HG02678 (cell line): ENCODE data around the gene MAK.
A peak's percentile ranks its signal among the peaks of the same experiment; 100 is the strongest.
"Not testable (repeated sequence)": the region's sequence is repeated elsewhere in the genome, so short reads cannot be mapped to it uniquely, and the experiment has no call there.

ENCODE experiments used
- ATAC-seq: cut with Tn5 transposase; IDR thresholded peaks from one replicate; pipeline ENCODE4 v1.9.1; 2021; ENCODE audit warnings: mild to moderate bottlenecking, moderate library complexity; ENCODE audit not compliant: unreplicated experiment

Gene MAK

DNA sequence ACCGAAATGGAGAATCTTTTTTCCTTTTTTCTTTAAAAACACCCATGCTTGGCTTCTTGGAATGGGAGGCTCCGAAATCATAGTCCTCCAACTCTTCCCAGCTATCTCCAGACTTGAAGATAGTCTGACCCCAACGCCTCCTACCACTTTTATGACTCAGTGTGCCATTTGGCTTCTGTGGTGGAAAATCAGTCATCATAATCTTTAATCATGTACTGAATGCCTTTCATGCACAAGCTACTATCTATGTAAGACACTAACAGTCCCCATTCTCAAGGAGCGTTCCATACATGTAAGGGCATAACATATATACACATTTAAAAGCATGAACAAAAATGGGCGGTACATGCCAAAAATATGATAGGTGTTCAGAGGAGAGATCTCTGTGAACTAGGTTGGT is 46.7 kb downstream of the MAK start:
- no peak for ATAC-seq

DNA sequence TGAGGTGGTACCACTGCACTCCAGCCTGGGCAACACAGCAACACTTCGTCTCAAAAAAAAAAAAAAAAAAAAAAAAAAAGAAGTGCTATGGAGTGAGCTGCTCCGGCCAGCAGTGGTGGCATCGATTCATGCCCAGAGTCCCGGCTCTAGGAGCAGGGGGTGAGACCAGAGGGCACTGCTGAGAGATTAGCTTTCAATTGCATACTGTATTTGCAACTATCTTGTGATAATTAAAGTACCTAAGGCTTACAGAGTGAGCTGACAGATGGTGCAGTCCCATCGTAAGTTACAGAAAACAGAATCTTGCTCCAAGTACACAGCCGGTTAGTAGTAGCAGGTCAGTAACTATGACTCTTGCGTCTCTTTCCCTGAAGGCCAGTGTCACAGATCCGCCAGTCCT is 59.3 kb downstream of the MAK start:
- no peak for ATAC-seq

DNA sequence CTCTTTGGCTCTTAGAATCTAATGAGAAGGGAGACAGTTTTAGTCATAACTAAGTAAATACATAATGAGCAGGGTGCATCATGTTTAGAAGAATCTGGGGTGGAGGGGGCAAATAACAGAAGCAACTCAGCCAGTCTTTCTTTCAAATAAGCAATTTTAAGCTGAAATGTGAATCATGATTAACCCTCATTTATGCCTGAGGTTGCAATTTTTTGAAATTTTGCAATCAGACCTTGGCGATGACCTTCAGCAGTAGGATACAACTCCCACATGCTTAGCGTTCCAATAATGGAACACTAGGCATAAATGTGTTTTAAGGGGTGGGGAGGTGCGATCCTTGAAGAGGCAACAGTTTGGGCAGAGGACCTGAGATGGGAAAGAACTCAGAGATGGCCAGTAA is 60.1 kb downstream of the MAK start:
- ATAC-seq, result no peak

GRCh38 chr6:10771371-10771894 is 66.9 kb downstream of the MAK start:
- ATAC-seq, result no peak

DNA sequence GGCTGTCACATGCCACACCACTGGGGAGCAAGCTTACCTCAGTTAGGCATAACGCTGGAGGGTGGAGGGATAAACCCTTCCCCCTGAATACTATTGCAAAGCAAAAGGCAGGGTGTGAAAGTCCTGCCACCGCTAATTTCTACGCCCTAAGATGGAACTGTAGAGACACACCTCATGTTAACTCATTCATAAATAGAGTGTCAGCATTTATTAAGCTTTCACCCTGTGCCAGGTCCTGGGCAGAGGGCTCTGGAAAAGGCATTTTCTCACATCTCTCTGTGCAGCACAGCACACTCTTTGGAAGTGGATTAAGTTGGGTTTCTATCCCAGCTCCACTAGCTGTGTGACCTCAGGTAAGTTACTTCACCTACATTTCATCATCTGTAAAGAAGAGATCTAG is 68.9 kb downstream of the MAK start:
- no peak for ATAC-seq

DNA sequence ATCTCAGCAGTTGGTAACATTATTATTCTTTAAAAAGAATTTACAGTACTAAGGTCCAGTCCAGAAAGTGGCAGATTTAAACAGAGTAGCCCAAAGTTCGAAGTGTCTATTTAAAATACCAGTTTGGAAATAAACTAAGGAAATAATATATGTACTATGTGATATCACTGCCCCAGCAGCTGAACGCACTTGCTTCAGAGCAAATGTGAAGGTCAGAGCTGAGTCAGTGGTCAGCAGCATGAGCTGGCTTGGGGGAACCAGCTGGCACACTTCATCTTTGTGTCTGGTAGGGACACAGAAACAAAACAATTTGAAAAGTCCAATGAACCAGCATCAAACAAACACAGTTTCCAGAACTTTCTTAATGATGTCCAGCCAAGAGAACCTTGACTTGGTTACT is 75.3 kb downstream of the MAK start:
- no peak for ATAC-seq

DNA sequence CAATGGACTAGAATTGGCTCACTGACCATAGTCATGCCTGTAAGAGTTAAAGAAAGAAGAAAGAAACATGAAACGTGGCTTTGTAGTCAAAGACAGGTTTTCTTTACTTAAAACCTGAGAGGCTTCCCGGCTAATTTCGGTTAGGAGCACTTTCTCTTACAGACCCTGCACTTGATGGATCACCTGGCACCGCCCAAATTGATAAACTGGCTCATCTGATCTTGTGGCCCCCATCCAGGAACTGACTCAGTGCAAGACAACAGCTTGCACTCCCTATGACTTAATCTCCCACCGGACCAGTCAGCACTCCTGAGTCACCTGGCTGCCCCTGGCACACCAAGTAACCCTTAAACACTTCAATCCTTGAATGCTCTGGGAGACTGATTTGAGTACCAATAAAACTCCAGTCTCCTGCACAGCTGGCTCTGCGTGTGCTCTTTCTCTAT is 78.4 kb downstream of the MAK start:
- no peak for ATAC-seq

DNA sequence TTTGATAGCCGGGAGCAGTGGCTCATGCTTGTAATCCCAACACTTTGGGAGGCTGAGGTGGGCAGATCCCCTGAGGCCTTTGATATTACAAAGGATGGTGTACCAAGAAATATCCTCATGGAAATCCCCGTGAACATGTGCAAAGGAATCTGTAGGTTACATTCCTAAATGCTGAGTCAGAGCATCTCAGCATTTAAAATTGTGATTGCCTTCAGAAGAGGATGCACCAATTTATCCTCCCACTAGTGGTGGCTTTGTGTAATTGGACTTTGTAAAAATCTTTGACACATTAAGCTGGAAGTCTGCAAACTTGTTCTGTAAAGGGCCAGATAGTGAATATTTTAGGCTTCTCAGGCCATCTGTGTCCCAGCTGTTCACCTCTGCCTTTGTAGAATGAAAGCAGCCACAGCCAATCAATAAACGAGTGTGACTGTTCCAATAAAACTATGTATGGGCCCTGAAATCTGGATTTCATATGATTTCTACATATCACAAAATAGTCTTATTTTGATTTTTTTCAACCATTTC is 79.0 kb downstream of the MAK start:
- ATAC-seq, result no peak

- ATAC-seq, result no peak
These were observed 82.3 kb downstream of the MAK start for GRCh38 chr6:10756085-10756484.

DNA sequence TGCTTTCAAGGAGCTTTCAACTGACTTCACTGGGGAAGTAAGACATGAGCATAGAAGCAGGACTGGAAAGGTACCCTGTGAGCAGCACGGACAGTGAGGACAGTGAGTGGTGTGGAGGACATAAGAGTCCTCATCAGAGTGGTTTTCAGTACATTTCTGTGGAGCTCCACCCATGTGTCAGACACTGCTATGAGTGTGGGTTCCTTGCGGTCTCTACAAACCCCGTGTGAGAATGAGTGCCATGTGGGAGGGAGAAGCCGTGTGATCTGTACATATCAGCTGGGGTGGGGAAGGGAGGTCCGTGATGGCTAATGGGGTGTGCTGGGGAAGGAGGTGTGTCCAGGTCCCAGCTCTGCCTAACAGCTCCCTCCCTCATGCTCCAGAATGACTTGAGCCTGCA is 86.6 kb downstream of the MAK start:
- ATAC-seq, result not testable (repeated sequence)

DNA sequence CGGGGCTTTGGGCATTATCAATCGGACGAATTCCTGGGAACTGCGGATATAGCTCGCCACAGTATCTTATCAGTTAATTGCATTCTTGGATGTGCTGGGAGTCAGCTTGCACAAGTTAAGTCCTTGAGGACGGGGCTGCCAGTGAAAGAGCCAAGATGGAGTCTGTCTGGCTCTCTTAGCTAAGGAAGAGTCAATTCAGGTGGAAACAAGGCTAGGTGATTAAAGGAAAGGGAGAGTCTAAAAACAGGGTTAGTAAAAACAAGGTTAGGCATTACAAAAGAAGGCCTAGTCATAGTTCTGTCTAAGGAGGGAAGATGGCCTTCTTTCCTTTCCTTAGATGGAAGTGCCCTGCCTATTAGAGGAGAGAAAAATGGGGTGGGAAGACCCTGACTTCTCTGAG is 87.8 kb downstream of the MAK start:
- ATAC-seq, result not testable (repeated sequence)

- no peak for ATAC-seq
These were observed 88.6 kb downstream of the MAK start for GRCh38 chr6:10749734-10750133.

- ATAC-seq, result peak; percentile 96
These were observed 90.9 kb downstream of the MAK start, which contains the start of gene TMEM14B for GRCh38 chr6:10747251-10747972. TMEM14B (plus strand) TSS chr6:10747805; CDS start chr6:10749246, 1,441 bp downstream.

GRCh38 chr6:10746915-10747250 is 91.5 kb downstream of the MAK start:
- ATAC-seq, result no peak

GRCh38 chr6:10745116-10745515 is 93.2 kb downstream of the MAK start:
- no peak for ATAC-seq

GRCh38 chr6:10743515-10743914 is 94.8 kb downstream of the MAK start:
- ATAC-seq, result no peak

GRCh38 chr6:10742251-10742650 is 96.1 kb downstream of the MAK start:
- no peak for ATAC-seq

- not testable (repeated sequence) for ATAC-seq
These were observed 96.7 kb downstream of the MAK start for GRCh38 chr6:10741643-10742042.

- no peak for ATAC-seq
These were observed 98.3 kb downstream of the MAK start for GRCh38 chr6:10740061-10740460.

GRCh38 chr6:10736731-10737130 is 101.6 kb downstream of the MAK start:
- no peak for ATAC-seq

GRCh38 chr6:10733863-10734262 is 104.5 kb downstream of the MAK start:
- no peak for ATAC-seq

GRCh38 chr6:10733151-10733715 is 105.1 kb downstream of the MAK start:
- ATAC-seq, result no peak
